CD4-positive, alpha-beta T cell (primary cell): ENCODE results near the gene CMTM4. TPM values are rescaled to one million over a fixed set of nuclear protein-coding genes. Genes with fewer than 3 reads are reported as not detected.

Experiments
- ATAC-seq: fragments of 200-7000 bp; cut with Tn5 transposase; one replicate; pipeline ENCODE4 v1.10.0; 2022; ENCODE audit warnings: mild to moderate bottlenecking; ENCODE audit not compliant: poor library complexity
- CTCF ChIA-PET: fragments of 350-600 bp; sonication (Branson Sonifier 250); formaldehyde crosslinking; loops from one replicate; lab custom pipeline; 2021; ENCODE audit warnings: antibody characterized with exemption, inconsistent platforms; lab: Charles Lee
- POLR2A ChIA-PET: fragments of 350-600 bp; sonication (Branson Sonifier 250); formaldehyde crosslinking; loops from one replicate; lab custom pipeline; 2021; ENCODE audit warnings: antibody characterized with exemption, inconsistent platforms; lab: Charles Lee
- DNase-seq, 14 experiments: peaks; one replicate each; pipeline ENCODE4 v3.0.0-alpha.2; 2013 to 2020; ENCODE audit warnings: mixed read lengths in 2 of 14
- H3K27ac ChIP-seq, 2 donors: one replicate each; pipeline versions ENCODE4 v1.5.1 to v1.7.0; 2013; ENCODE audit warnings: low read length in 2 of 2, low read depth in 1 of 2, mild to moderate bottlenecking in 1 of 2
- H3K27me3 ChIP-seq, 2 experiments: 1 replicate in 1 of 2; 2 replicates in 1 of 2; pipeline versions ENCODE4 v1.6.1 to v1.7.0; 2013; ENCODE audit warnings: low read length in 2 of 2, control low read depth in 1 of 2, mild to moderate bottlenecking in 1 of 2, moderate library complexity in 1 of 2; ENCODE audit not compliant: insufficient read depth in 2 of 2, control insufficient read depth in 1 of 2
- H3K36me3 ChIP-seq: one replicate; pipeline ENCODE4 v1.6.1; 2013; ENCODE audit warnings: low read length, control low read depth; ENCODE audit not compliant: insufficient read depth
- H3K4me1 ChIP-seq: one replicate; pipeline ENCODE4 v1.6.1; 2013; ENCODE audit warnings: low read length, control low read depth; ENCODE audit not compliant: insufficient read depth
- H3K4me3 ChIP-seq: one replicate; pipeline ENCODE4 v1.5.1; 2013; ENCODE audit warnings: mild to moderate bottlenecking, low read length, moderate library complexity
- H3K9me3 ChIP-seq, 2 experiments: 1 replicate in 1 of 2; 2 replicates in 1 of 2; pipeline versions ENCODE4 v1.6.1 to v1.7.0; 2013; ENCODE audit warnings: low read length in 2 of 2, mild to moderate bottlenecking in 2 of 2, control low read depth in 1 of 2, moderate library complexity in 1 of 2; ENCODE audit not compliant: control insufficient read depth in 1 of 2, insufficient read depth in 1 of 2
- H3K27ac Mint-ChIP-seq: one replicate; pipeline ENCODE4 v1.8.0; 2020; ENCODE audit warnings: mixed read lengths
- H3K27me3 Mint-ChIP-seq: one replicate; pipeline ENCODE4 v1.8.0; 2021; ENCODE audit warnings: mixed read lengths
- H3K36me3 Mint-ChIP-seq: one replicate; pipeline ENCODE4 v1.8.0; 2021; ENCODE audit warnings: low read depth, mixed read lengths
- H3K4me1 Mint-ChIP-seq: one replicate; pipeline ENCODE4 v1.8.0; 2021; ENCODE audit warnings: low read depth, mixed read lengths
- H3K4me3 Mint-ChIP-seq: one replicate; pipeline ENCODE4 v1.8.0; 2020; ENCODE audit warnings: mild to moderate bottlenecking, mixed read lengths
- H3K9me3 Mint-ChIP-seq: one replicate; pipeline ENCODE4 v1.8.0; 2020; ENCODE audit warnings: mixed read lengths
- CTCF ChIP-seq: fragments of 200-600 bp; IDR thresholded peaks from one replicate; pipeline ENCODE4 v1.8.0; 2022; ENCODE audit warnings: antibody characterized with exemption, mild to moderate bottlenecking
- intact Hi-C, 2 experiments: fragments of 100-400 bp; cut with DNase I in 1 of 2; cut with micrococcal nuclease in 1 of 2; formaldehyde crosslinking; loops; one replicate each; pipeline versions ENCODE4 v1.15.1 to v1.9.0; 2023 to 2025; cut with DNase I, micrococcal nuclease
- total RNA-seq, 174 experiments: library from RNA in 2 of 174; stranded (reverse) in 2 of 174; gene quantifications; one replicate each; pipeline ENCODE4 v1.2.3 and lab custom pipeline; 2021 to 2026

CMTM4 gene
- total RNA-seq, 2 experiments from 2014 or later: 1.1 to 1.6 TPM

GRCh38 chr16:66610111-66610820 lies 86.3 kb downstream of the CMTM4 start:
- Mint-ChIP-seq H3K36me3 (peaks cover 49% of the 10 kb centered on the region), H3K27ac (peak overlapping the region; percentile 53), H3K4me1 (peaks cover 30% of the 10 kb centered on the region), H3K4me3 (no peak overlapping the region), H3K9me3 (no peaks in the 10 kb centered on the region), H3K27me3 (no peaks in the 10 kb centered on the region)
- no peak for DNase-seq
- intact Hi-C loops: no loop called here
- ChIA-PET POLR2A (no interaction called here), CTCF (no interaction called here)
- Histone ChIP-seq H3K27me3 (no peaks in the 10 kb centered on the region), H3K27ac (no peak overlapping the region), H3K36me3 (peaks cover 50% of the 10 kb centered on the region), H3K4me1 (peaks cover 38% of the 10 kb centered on the region), H3K9me3 (no peaks in the 10 kb centered on the region), H3K4me3 (no peak overlapping the region)
- no peak for ATAC-seq
- no peak for TF ChIP-seq CTCF

- Mint-ChIP-seq H3K4me1 (peaks cover 33% of the 10 kb centered on the region), H3K27ac (no peak overlapping the region), H3K36me3 (peaks cover 52% of the 10 kb centered on the region), H3K4me3 (no peak overlapping the region), H3K27me3 (no peaks in the 10 kb centered on the region), H3K9me3 (no peaks in the 10 kb centered on the region)
- Histone ChIP-seq H3K27ac (no peak overlapping the region), H3K9me3 (no peaks in the 10 kb centered on the region), H3K4me3 (no peak overlapping the region), H3K4me1 (peaks cover 40% of the 10 kb centered on the region), H3K36me3 (peaks cover 50% of the 10 kb centered on the region), H3K27me3 (no peaks in the 10 kb centered on the region)
- TF ChIP-seq CTCF: no peak
- ChIA-PET POLR2A (interaction anchor here (0.9 to 2.9 kb wide), 6 partner anchors 19 to 199 kb away, joined by 3 to 10 read pairs (median 6); partner anchors contain the start of genes CKLF and CMTM2), CTCF (interaction anchor here (0.6 to 2.9 kb wide), 29 partner anchors 9 to 205 kb away, joined by 3 to 29 read pairs (median 4); partner anchors contain the start of genes CKLF, CMTM2 and DYNC1LI2)
- ATAC-seq (no peak), DNase-seq (peak in 1 of 14 experiments; percentile 33)
- intact Hi-C loops: loop anchor here (2.0 to 5.0 kb wide), 4 partner anchors 43 to 260 kb away; partner anchors contain the start of gene DYNC1LI2 (in 1 of the 2)
Measured at GRCh38 chr16:66609139-66609510, 87.4 kb downstream of the CMTM4 start.

GRCh38 chr16:66608241-66609138 lies 88.1 kb downstream of the CMTM4 start:
- peak; percentile 71 to 91 (median 80) for DNase-seq
- Histone ChIP-seq H3K9me3 (no peaks in the 10 kb centered on the region), H3K4me1 (peaks cover 46% of the 10 kb centered on the region), H3K27me3 (no peaks in the 10 kb centered on the region), H3K36me3 (peaks cover 48% of the 10 kb centered on the region), H3K4me3 (no peak overlapping the region), H3K27ac (no peak overlapping the region)
- peak overlapping the region; percentile 83 for H3K27ac Mint-ChIP-seq
- intact Hi-C loops: loop anchor here (1.0 to 5.0 kb wide), 6 partner anchors 44 to 260 kb away; partner anchors contain the start of gene DYNC1LI2 (in 1 of the 2)
- ChIA-PET POLR2A (interaction anchor here (0.9 to 2.9 kb wide), 7 partner anchors 19 to 221 kb away, joined by 3 to 10 read pairs (median 5); partner anchors contain the start of genes CKLF and CMTM2), CTCF (interaction anchor here (0.6 to 2.9 kb wide), 29 partner anchors 9 to 204 kb away, joined by 3 to 29 read pairs (median 4); partner anchors contain the start of genes CKLF, CMTM2 and DYNC1LI2)
- no peaks in the 10 kb centered on the region for H3K27me3 Mint-ChIP-seq
- peak; percentile 87 for TF ChIP-seq CTCF
- H3K36me3 Mint-ChIP-seq: peaks cover 57% of the 10 kb centered on the region
- peak; percentile 34 for ATAC-seq
- H3K9me3 Mint-ChIP-seq: no peaks in the 10 kb centered on the region
- H3K4me1 Mint-ChIP-seq: peaks cover 39% of the 10 kb centered on the region
- H3K4me3 Mint-ChIP-seq: peak overlapping the region; percentile 47
